ENCODE data around the gene JAZF1. TPM values are rescaled to one million over a fixed set of nuclear protein-coding genes. Genes with fewer than 3 reads are reported as not detected.
A peak's percentile ranks its signal among the peaks of the same experiment; 100 is the strongest.

The JAZF1 gene
- total and polyA plus RNA-seq, 11 donors, result 10.3 to 46.2 (median 26.8) TPM

DNA sequence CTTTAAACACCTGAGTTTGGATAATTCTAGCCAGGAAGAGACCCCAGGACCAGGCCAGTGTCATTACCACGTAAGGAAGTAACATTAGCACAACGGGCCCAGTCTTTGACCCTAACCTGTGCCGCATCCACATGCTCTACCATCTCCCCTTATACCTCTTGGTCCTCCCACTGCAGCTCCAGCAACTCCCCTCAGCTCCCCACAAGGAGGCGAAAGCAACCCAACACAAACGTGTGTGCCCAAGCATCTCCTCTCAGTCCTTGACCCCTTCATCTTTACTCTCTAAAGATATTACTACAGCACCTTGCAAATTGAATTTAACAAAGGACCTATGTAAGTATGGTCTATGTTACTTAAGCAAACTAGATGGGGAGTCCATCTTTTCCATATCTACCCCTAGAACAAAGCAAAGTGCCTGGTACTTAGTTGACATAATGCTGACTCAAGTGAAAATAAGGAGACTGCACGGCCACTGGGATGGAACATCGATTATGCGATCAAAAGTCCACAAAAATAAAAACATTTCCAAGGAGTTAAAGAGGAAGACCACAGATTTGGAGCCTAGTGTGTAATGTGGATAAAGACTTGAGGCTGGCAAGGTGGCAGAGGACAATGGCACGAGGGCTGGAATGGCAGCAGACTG, 147.7 kb downstream of the JAZF1 start:
- 81 to 86% (median 85%) methylated on average over 9 of the region's 9 CpGs for WGBS, 4 donors

DNA sequence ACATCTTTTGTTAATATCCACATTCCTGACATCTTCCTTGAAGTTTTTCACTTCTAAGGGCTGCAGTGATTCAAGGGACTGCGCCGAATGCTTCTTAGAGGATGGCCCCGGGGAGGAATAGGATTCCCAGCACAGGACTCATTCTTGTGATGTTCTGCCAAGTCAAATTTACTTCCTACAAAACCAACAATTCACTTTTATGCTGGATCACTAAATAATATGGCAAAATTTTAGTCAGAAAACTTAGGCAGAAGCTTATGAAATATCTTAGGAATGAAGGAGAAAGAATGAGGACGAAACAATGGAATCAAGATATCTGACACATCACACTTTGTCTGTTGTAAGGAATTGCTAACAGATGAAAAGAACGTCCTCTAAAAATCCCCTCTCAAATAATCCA, 151.5 kb downstream of the JAZF1 start:
- H3K4me3 ChIP-seq, result no peak overlapping the region
- 80 to 92% (median 89%) methylated on average over 5 of the region's 5 CpGs for WGBS, 4 donors
- H3K4me1 ChIP-seq, result peaks cover 0 to 16% (median 5%) of the 10 kb centered on the region in 12 donors
- H3K36me3 ChIP-seq, result no peaks in the 10 kb centered on the region
- H3K27ac ChIP-seq, result peak overlapping the region in 1 of 12 donors; percentile 66
- TF ChIP-seq, protein P1, sequence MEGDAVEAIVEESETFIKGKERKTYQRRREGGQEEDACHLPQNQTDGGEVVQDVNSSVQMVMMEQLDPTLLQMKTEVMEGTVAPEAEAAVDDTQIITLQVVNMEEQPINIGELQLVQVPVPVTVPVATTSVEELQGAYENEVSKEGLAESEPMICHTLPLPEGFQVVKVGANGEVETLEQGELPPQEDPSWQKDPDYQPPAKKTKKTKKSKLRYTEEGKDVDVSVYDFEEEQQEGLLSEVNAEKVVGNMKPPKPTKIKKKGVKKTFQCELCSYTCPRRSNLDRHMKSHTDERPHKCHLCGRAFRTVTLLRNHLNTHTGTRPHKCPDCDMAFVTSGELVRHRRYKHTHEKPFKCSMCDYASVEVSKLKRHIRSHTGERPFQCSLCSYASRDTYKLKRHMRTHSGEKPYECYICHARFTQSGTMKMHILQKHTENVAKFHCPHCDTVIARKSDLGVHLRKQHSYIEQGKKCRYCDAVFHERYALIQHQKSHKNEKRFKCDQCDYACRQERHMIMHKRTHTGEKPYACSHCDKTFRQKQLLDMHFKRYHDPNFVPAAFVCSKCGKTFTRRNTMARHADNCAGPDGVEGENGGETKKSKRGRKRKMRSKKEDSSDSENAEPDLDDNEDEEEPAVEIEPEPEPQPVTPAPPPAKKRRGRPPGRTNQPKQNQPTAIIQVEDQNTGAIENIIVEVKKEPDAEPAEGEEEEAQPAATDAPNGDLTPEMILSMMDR (IDR thresholded peaks at IDR 0.05), result no peak
- no peak for TF ChIP-seq POLR2A (IDR thresholded peaks at IDR 0.05)
- intact Hi-C loops (cut with DNase I), result loop anchor here in 4 of 10 donors (10.0 kb wide), 4 partner anchors 284 to 834 kb away; partner anchors contain the start of genes HIBADH (in 1 of the 4) and TAX1BP1 (in 1 of the 4)
- DNase-seq, result no peak
- H3K27me3 ChIP-seq, result no peaks in the 10 kb centered on the region
- H3K9me3 ChIP-seq, result no peaks in the 10 kb centered on the region
- ATAC-seq, result no peak

More for the DNA sequence above, 147.7 kb downstream of the JAZF1 start:
- DNase-seq (no peak), ATAC-seq (no peak)
- peak overlapping the region in 1 of 12 donors; percentile 28 for H3K27ac ChIP-seq
- H3K9me3 ChIP-seq, result no peaks in the 10 kb centered on the region
- no peak overlapping the region for H3K4me3 ChIP-seq
- no peaks in the 10 kb centered on the region for H3K27me3 ChIP-seq
- intact Hi-C loops (cut with DNase I), result no loop called here
- no peaks in the 10 kb centered on the region for H3K36me3 ChIP-seq
- no peak for TF ChIP-seq POLR2A (IDR thresholded peaks at IDR 0.05)
- TF ChIP-seq, protein P1 (IDR thresholded peaks at IDR 0.05), result no peak
- H3K4me1 ChIP-seq, result peaks cover 0 to 34% (median 15%) of the 10 kb centered on the region in 12 donors

DNA sequence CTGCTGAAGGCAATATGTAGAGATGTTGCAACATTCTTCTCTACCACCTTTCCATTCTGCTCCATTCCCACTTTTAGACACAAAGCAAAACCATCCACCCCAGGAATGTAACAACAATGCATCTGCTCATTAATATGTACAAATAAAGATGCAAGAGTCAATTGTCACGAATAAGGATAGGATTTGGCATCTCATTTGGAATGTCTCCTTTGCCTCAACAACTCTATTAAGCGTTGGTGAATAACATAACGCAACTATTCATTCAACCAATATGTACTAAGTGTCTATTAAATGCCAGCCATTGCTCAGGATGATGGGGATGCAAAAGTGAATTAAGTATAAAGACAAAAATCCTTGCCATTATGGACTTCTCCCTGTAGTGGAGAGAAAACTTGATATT, 152.1 kb downstream of the JAZF1 start:
- DNase-seq (no peak), ATAC-seq (no peak)
- peaks cover 0 to 16% (median 5%) of the 10 kb centered on the region in 12 donors for H3K4me1 ChIP-seq
- H3K27me3 ChIP-seq, result no peaks in the 10 kb centered on the region
- H3K4me3 ChIP-seq, result no peak overlapping the region
- no peak for TF ChIP-seq POLR2A (IDR thresholded peaks at IDR 0.05)
- TF ChIP-seq, protein P1 (IDR thresholded peaks at IDR 0.05), result no peak
- no peaks in the 10 kb centered on the region for H3K9me3 ChIP-seq
- 95 to 98% (median 96%) methylated on average over 3 of the region's 3 CpGs for whole genome bisulfite sequencing, 4 donors
- no peaks in the 10 kb centered on the region for H3K36me3 ChIP-seq
- peak overlapping the region in 1 of 12 donors; percentile 66 for H3K27ac ChIP-seq
- intact Hi-C loops (cut with DNase I), result loop anchor here in 4 of 10 donors (10.0 kb wide), 4 partner anchors 284 to 834 kb away; partner anchors contain the start of genes HIBADH (in 1 of the 4) and TAX1BP1 (in 1 of the 4)

DNA sequence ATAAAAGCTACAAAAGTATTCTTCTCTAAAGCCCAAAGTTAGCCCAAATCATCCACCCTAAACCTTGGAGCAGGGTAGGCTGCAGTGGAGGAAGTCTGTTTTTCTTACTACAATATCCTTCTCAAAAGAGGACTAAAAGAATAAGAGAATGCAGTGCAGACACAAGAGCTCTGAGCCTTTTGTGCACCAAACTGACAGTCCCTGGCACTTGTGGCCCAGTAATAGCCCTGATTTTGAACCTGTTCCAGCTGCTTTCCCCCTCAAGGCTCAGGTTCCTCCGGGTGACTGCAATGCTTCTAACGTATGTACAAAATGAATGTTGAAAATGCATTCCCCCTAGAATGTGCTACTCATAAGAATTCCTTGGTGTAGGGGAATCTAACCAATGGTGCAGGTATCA, 154.4 kb downstream of the JAZF1 start:
- peaks cover 0 to 16% (median 4%) of the 10 kb centered on the region in 12 donors for H3K4me1 ChIP-seq
- TF ChIP-seq, protein P1 (IDR thresholded peaks at IDR 0.05), result no peak
- TF ChIP-seq POLR2A (IDR thresholded peaks at IDR 0.05), result no peak
- peak overlapping the region in 1 of 12 donors; percentile 73 for H3K27ac ChIP-seq
- H3K36me3 ChIP-seq, result no peaks in the 10 kb centered on the region
- ATAC-seq, result no peak
- no peak for DNase-seq
- H3K27me3 ChIP-seq, result no peaks in the 10 kb centered on the region
- no peaks in the 10 kb centered on the region for H3K9me3 ChIP-seq
- intact Hi-C loops (cut with DNase I), result loop anchor here in 4 of 10 donors (10.0 kb wide), 4 partner anchors 281 to 831 kb away; partner anchors contain the start of genes HIBADH (in 1 of the 4) and TAX1BP1 (in 1 of the 4)
- H3K4me3 ChIP-seq, result no peak overlapping the region
- WGBS, 4 donors, result 60 to 72% (median 66%) methylated on average over 2 of the region's 2 CpGs
